HL-60 (cell line): ENCODE results near the gene HSD3B2.

Experiments
- POLR2AphosphoS5 ChIP-seq: IDR thresholded peaks from 2 replicates; pipeline ENCODE4 v1.6.1; 2012; ENCODE audit warnings: low read depth
- TF ChIP-seq, protein P1 (sequence below): IDR thresholded peaks from one replicate; pipeline ENCODE4 v1.5.1; 2011; ENCODE audit warnings: low read length, control low read depth, inconsistent platforms; ENCODE audit not compliant: insufficient read depth

DNA sequence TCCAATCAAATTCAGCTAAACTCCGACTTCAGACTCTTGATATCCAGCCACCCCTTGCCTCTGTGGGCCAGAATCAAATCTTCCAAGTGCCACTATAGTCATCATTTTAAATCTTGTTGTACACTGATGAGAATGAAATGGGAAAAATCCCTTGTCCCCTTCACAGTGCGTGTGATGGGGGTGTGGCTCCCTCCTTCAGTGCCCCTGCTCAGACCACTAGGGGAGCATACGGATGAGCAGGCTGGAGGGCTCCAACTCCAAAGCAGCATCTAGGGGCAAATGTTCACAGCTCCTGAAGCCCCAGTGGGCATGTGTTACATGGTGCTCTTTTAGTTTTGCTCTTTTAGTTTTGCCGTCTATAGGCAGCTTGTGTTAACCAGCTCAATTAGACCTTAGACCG, 56.6 kb downstream of the HSD3B2 start:
- TF ChIP-seq, protein P1, sequence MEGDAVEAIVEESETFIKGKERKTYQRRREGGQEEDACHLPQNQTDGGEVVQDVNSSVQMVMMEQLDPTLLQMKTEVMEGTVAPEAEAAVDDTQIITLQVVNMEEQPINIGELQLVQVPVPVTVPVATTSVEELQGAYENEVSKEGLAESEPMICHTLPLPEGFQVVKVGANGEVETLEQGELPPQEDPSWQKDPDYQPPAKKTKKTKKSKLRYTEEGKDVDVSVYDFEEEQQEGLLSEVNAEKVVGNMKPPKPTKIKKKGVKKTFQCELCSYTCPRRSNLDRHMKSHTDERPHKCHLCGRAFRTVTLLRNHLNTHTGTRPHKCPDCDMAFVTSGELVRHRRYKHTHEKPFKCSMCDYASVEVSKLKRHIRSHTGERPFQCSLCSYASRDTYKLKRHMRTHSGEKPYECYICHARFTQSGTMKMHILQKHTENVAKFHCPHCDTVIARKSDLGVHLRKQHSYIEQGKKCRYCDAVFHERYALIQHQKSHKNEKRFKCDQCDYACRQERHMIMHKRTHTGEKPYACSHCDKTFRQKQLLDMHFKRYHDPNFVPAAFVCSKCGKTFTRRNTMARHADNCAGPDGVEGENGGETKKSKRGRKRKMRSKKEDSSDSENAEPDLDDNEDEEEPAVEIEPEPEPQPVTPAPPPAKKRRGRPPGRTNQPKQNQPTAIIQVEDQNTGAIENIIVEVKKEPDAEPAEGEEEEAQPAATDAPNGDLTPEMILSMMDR = no peak
- TF ChIP-seq POLR2AphosphoS5 = no peak
